NCI-H345 treated with DMSO at 0.1 percent for 48 hours (cell line): ENCODE results near the gene GNPTAB.

Source experiments
- DNase-seq: peaks from one replicate; lab custom pipeline; 2025; ENCODE audit not compliant: unreplicated experiment; lab: John Stamatoyannopoulos, UW

GNPTAB gene

GRCh38 chr12:101809208-101809607 lies 21.6 kb downstream of the GNPTAB start:
- DNase-seq = no peak

- DNase-seq = no peak
These were observed 24.5 kb downstream of the GNPTAB start for GRCh38 chr12:101806265-101806664.

- DNase-seq = no peak
These were observed 26.4 kb downstream of the GNPTAB start for GRCh38 chr12:101804409-101804808.

GRCh38 chr12:101803978-101804377 lies 26.8 kb downstream of the GNPTAB start:
- no peak for DNase-seq

- no peak for DNase-seq
These were observed 28.3 kb downstream of the GNPTAB start for GRCh38 chr12:101802486-101802885.

- DNase-seq = no peak
These were observed 31.0 kb downstream of the GNPTAB start for GRCh38 chr12:101799774-101800173.

- no peak for DNase-seq
These were observed 35.0 kb downstream of the GNPTAB start for GRCh38 chr12:101795786-101796185.

GRCh38 chr12:101795013-101795412 lies 35.7 kb downstream of the GNPTAB start:
- no peak for DNase-seq

- no peak for DNase-seq
These were observed 36.2 kb downstream of the GNPTAB start for GRCh38 chr12:101794574-101794973.

GRCh38 chr12:101793401-101793800 lies 37.4 kb downstream of the GNPTAB start:
- DNase-seq = no peak

GRCh38 chr12:101792046-101792931 lies 38.5 kb downstream of the GNPTAB start:
- peak; percentile 1 for DNase-seq

- no peak for DNase-seq
These were observed 41.6 kb downstream of the GNPTAB start for GRCh38 chr12:101789171-101789570.

GRCh38 chr12:101785671-101786070 lies 45.1 kb downstream of the GNPTAB start:
- no peak for DNase-seq

- DNase-seq = no peak
These were observed 46.4 kb downstream of the GNPTAB start for GRCh38 chr12:101784376-101784775.

- no peak for DNase-seq
These were observed 46.9 kb downstream of the GNPTAB start for GRCh38 chr12:101783838-101784237.

GRCh38 chr12:101783150-101783549 lies 47.6 kb downstream of the GNPTAB start:
- DNase-seq = no peak

GRCh38 chr12:101782273-101782731 lies 48.5 kb downstream of the GNPTAB start:
- no peak for DNase-seq

GRCh38 chr12:101781834-101782233 lies 48.9 kb downstream of the GNPTAB start:
- DNase-seq = no peak

- DNase-seq = no peak
These were observed 50.2 kb downstream of the GNPTAB start for GRCh38 chr12:101780599-101780998.

- DNase-seq = no peak
These were observed 51.1 kb downstream of the GNPTAB start for GRCh38 chr12:101779626-101780025.

GRCh38 chr12:101779200-101779599 lies 51.6 kb downstream of the GNPTAB start:
- no peak for DNase-seq

- DNase-seq = no peak
These were observed 52.8 kb downstream of the GNPTAB start for GRCh38 chr12:101777978-101778377.

GRCh38 chr12:101777485-101777884 lies 53.3 kb downstream of the GNPTAB start:
- no peak for DNase-seq
